K562 (cell line): Measurements from ENCODE around the gene BGLAP. TPM values are rescaled to one million over a fixed set of nuclear protein-coding genes. Genes with fewer than 3 reads are reported as not detected.

Experiments used
- ATAC-seq: fragments of 200-7000 bp; cut with Tn5 transposase; 3 replicates; pipeline ENCODE4 v1.9.1; 2020; ENCODE audit warnings: moderate library complexity
- BruUV-seq: library from RNA; stranded (reverse); fragments of 400-500 nt; replicated peaks from 2 replicates; lab custom pipeline; 2021; lab: Mats Ljungman, UMichigan
- CTCF ChIA-PET: fragments of 300-600 bp; formaldehyde crosslinking; extraction: SDS; loops from one replicate; lab custom pipeline; 2021; ENCODE audit warnings: low intra/inter-chr PET ratio; lab: Yijun Ruan, JAX
- POLR2A ChIA-PET: fragments of 300-600, 350-650 bp; sonication (Branson Sonifier 250); formaldehyde crosslinking; extraction: SDS; loops from one replicate; lab custom pipeline; 2021; ENCODE audit warnings: antibody characterized with exemption, inconsistent platforms; lab: Yijun Ruan, JAX
- DNase-seq, 4 experiments: peaks; one replicate each; pipeline versions ENCODE4 v3.0.0 to v3.0.0-alpha.2; 2011 to 2018; ENCODE audit warnings: low spot score in 3 of 4, mixed read lengths in 3 of 4; ENCODE audit errors: extremely low read depth in 1 of 4
- FAIRE-seq: peaks from 2 replicates; lab custom pipeline; 2011; peaks lifted over from hg19 to GRCh38; lab: Jason Lieb, UNC
- H2AFZ ChIP-seq: 2 replicates; pipeline ENCODE4 v1.6.0; 2011; ENCODE audit warnings: low read depth, low read length, control low read depth, inconsistent platforms
- H3K27ac ChIP-seq: fragments of 200-600 bp; 3 replicates; pipeline ENCODE4 v1.8.0; 2011; ENCODE audit warnings: low read depth, mild to moderate bottlenecking, control low read depth, inconsistent platforms, low read length, moderate library complexity, mixed read lengths; ENCODE audit errors: extremely low read depth
- H3K27me3 ChIP-seq, 2 experiments: fragments of 300-600 bp in 1 of 2; 2 replicates in 1 of 2; 3 replicates in 1 of 2; pipeline versions ENCODE4 v1.6.0 to v1.8.0; 2011; ENCODE audit warnings: inconsistent platforms in 2 of 2, low read length in 2 of 2, mild to moderate bottlenecking in 1 of 2, mixed read lengths in 1 of 2, moderate library complexity in 1 of 2; ENCODE audit not compliant: control insufficient read depth in 2 of 2, insufficient read depth in 2 of 2
- H3K36me3 ChIP-seq: fragments of 300-600 bp; 3 replicates; pipeline ENCODE4 v1.8.0; 2011; ENCODE audit warnings: mild to moderate bottlenecking, low read length, inconsistent platforms; ENCODE audit not compliant: control insufficient read depth, insufficient read depth
- H3K4me1 ChIP-seq, 2 experiments: fragments of 200-600 bp in 1 of 2; replicated peaks in 1 of 2; 2 replicates in 1 of 2; 3 replicates in 1 of 2; pipeline versions ENCODE4 v1.5.1 to v1.8.0; 2011; ENCODE audit warnings: inconsistent platforms in 2 of 2, low read length in 2 of 2, mild to moderate bottlenecking in 1 of 2, mixed read lengths in 1 of 2, moderate library complexity in 1 of 2; ENCODE audit not compliant: control insufficient read depth in 2 of 2, insufficient read depth in 2 of 2
- H3K4me2 ChIP-seq: 2 replicates; pipeline ENCODE4 v1.6.1; 2011; ENCODE audit warnings: low read length, control low read depth, inconsistent platforms, mixed read lengths; ENCODE audit not compliant: insufficient read depth
- H3K4me3 ChIP-seq: fragments of 200-600 bp; sonication (generic), shearing (Covaris generic); 2 replicates; pipeline ENCODE4 v1.5.1; 2016; ENCODE audit warnings: control low read depth, inconsistent platforms
- H3K79me2 ChIP-seq: fragments of 200-600 bp; 3 replicates; pipeline ENCODE4 v1.8.0; 2011; ENCODE audit warnings: low read length, inconsistent platforms; ENCODE audit not compliant: control insufficient read depth, insufficient read depth
- H3K9ac ChIP-seq, 2 experiments: 2 replicates each; pipeline versions ENCODE4 v1.6.0 to v1.6.1; 2011; ENCODE audit warnings: low read depth in 2 of 2, low read length in 2 of 2, control low read depth in 1 of 2, inconsistent platforms in 1 of 2, mild to moderate bottlenecking in 1 of 2, mixed read lengths in 1 of 2; ENCODE audit not compliant: insufficient read depth in 1 of 2
- H3K9me1 ChIP-seq: one replicate; pipeline ENCODE4 v1.6.0; 2011; ENCODE audit warnings: inconsistent platforms, mild to moderate bottlenecking, low read length, moderate library complexity; ENCODE audit not compliant: control insufficient read depth, insufficient read depth
- H3K9me3 ChIP-seq: replicated peaks from 2 replicates; pipeline ENCODE4 v1.5.1; 2011; ENCODE audit warnings: low read depth, low read length, inconsistent platforms; ENCODE audit not compliant: control insufficient read depth, insufficient read depth
- H4K20me1 ChIP-seq: replicated peaks from 2 replicates; pipeline ENCODE4 v1.6.1; 2011; ENCODE audit warnings: low read length, inconsistent platforms, mixed read lengths; ENCODE audit not compliant: control insufficient read depth, insufficient read depth
- CREB1 ChIP-seq, 2 experiments: sonication (generic) in 1 of 2; formaldehyde crosslinking in 1 of 2; IDR thresholded peaks; 2 replicates each; pipeline versions ENCODE4 v1.6.1 to v1.8.0; 2012 to 2022; ENCODE audit warnings: inconsistent platforms in 1 of 2, mild to moderate bottlenecking in 1 of 2, missing genetic modification reagents in 1 of 2, moderate library complexity in 1 of 2
- GTF2F1 ChIP-seq: IDR thresholded peaks from 2 replicates; pipeline ENCODE4 v1.6.1; 2011; ENCODE audit warnings: low read depth, low read length, improper control_type of control experiment
- HDGF ChIP-seq: fragments of 450-650 bp; IDR thresholded peaks from 2 replicates; pipeline ENCODE4 v1.6.1; 2016
- KAT2B ChIP-seq: IDR thresholded peaks from one replicate; pipeline ENCODE4 v1.6.1; 2012; ENCODE audit warnings: low read depth, mild to moderate bottlenecking, control low read depth, inconsistent platforms, low read length, moderate library complexity
- MLLT1 ChIP-seq, 2 experiments: fragments of 450-650 bp; IDR thresholded peaks; 2 replicates each; pipeline ENCODE4 v1.6.1; 2016
- MXI1 ChIP-seq: IDR thresholded peaks from 2 replicates; pipeline ENCODE4 v1.6.1; 2011; ENCODE audit warnings: low read depth, mild to moderate bottlenecking, improper control_type of control experiment, low read length
- NELFE ChIP-seq: IDR thresholded peaks from 2 replicates; pipeline ENCODE4 v1.6.1; 2011; ENCODE audit warnings: mild to moderate bottlenecking; ENCODE audit not compliant: insufficient read depth, insufficient read length
- POLR2AphosphoS2 ChIP-seq: IDR thresholded peaks from 2 replicates; pipeline ENCODE4 v1.6.1; 2012; ENCODE audit warnings: low read length, improper control_type of control experiment
- POLR2G ChIP-seq: fragments of 200-400 bp; formaldehyde crosslinking; IDR thresholded peaks from 2 replicates; pipeline ENCODE4 v1.6.1; 2017; ENCODE audit warnings: low read depth, mild to moderate bottlenecking, antibody characterized with exemption, low read length, moderate library complexity
- ZNF134 ChIP-seq: fragments of 250-450 bp; sonication (Bioruptor Pico); conservative IDR thresholded peaks from 2 replicates; pipeline ENCODE4 v1.4.0; 2020
- ZNF79 ChIP-seq: fragments of 250-450 bp; sonication (Bioruptor Pico); IDR thresholded peaks from 2 replicates; pipeline ENCODE4 v1.4.0; 2020; ENCODE audit warnings: low read depth, mild to moderate bottlenecking, moderate library complexity
- in situ Hi-C: fragments of 300-500 bp; cut with MboI; formaldehyde crosslinking; loops from 4 replicates; pipeline ENCODE4 v1.15.0; 2018; ENCODE audit warnings: inconsistent platforms, mixed read lengths
- intact Hi-C: fragments of 100-400 bp; cut with micrococcal nuclease; formaldehyde crosslinking; loops from 2 replicates; pipeline ENCODE4 v1.14.2; 2022
- polyA plus RNA-seq, 8 experiments: library from polyadenylated mRNA; depleted of rRNA in 4 of 8; stranded (reverse) in 5 of 8; unstranded in 3 of 8; fragments of >200 nt; fragmentation: Nextera tagmentation in 2 of 8; fragmentation: Illumina TruSeq in 1 of 8; extraction: Ambion mirVana in 2 of 8; extraction: Trizol in 1 of 8; gene quantifications; 2 replicates each; pipeline versions ENCODE4 v1.2.1 to v1.2.3, GENCODE V29; 2011 to 2014; ENCODE audit warnings: inconsistent platforms in 1 of 8, missing spikeins in 1 of 8
- total RNA-seq, 7 experiments: library from RNA; depleted of rRNA in 6 of 7; stranded (reverse); fragments of >200 nt in 6 of 7; fragmentation: Illumina TruSeq in 2 of 7; extraction: Trizol in 2 of 7; gene quantifications; 2 replicates each; pipeline versions ENCODE4 v1.2.1 to v1.2.3, GENCODE V29; 2011 to 2021; ENCODE audit warnings: low replicate concordance in 1 of 7

The BGLAP gene
- total and polyA plus RNA-seq, 9 of the 15 experiments (the other 6 are each of a cell fraction or from before 2014, with no cell fraction given) = 0.15 to 1.4 (median 0.28) TPM; not detected in 3

GRCh38 chr1:156270314-156270713 is 28.3 kb downstream of the BGLAP start (continued):
- TF ChIP-seq MLLT1 (IDR thresholded peaks at IDR 0.05) (no peak), POLR2G (no peak), GTF2F1 (no peak), HDGF (no peak), MXI1 (no peak), NELFE (no peak), CREB1 (IDR thresholded peaks at IDR 0.05) (no peak), CREB1 (CRISPR knock-in tag; IDR thresholded peaks at IDR 0.05) (no peak)
- TF ChIP-seq, all 486 proteins: peak for 0

- Histone ChIP-seq H3K9me3 (no peaks in the 10 kb centered on the region), H4K20me1 (peaks cover 11% of the 10 kb centered on the region; the same call in 1 of the 2 replicates), H3K27ac (no peak overlapping the region), H3K79me2 (peaks cover 31% of the 10 kb centered on the region), H3K27me3 (no peaks in the 10 kb centered on the region), H3K9ac (no peak overlapping the region), H3K4me1 (peaks cover 0 to 6% of the 10 kb centered on the region in 2 experiments; a peak in 3 of 5 replicates), H3K4me2 (no peak overlapping the region), H2AFZ (no peak overlapping the region), H3K36me3 (peaks cover 94% of the 10 kb centered on the region), H3K4me3 (no peak overlapping the region), H3K9me1 (no peaks in the 10 kb centered on the region)
- FAIRE-seq (no peak), ATAC-seq (no peak), DNase-seq (no peak)
- ChIA-PET CTCF (no interaction called here), POLR2A (interaction anchor here (0.7 to 1.0 kb wide), 3 partner anchors 18 to 33 kb away, joined by 3 read pairs; partner anchors contain the start of gene PAQR6)
- intact Hi-C loops = no loop called here
- no TSS peak for BruUV-seq
- no peak for TF ChIP-seq KAT2B
- TF ChIP-seq POLR2AphosphoS2 = no peak
- no peak for TF ChIP-seq ZNF134 (CRISPR knock-in tag)
- TF ChIP-seq ZNF79 = no peak
- in situ Hi-C loops = no loop called here
Observed at GRCh38 chr1:156276532-156276931, 34.5 kb downstream of the BGLAP start.
